Type B pancreatic cell (in vitro differentiated cells): ENCODE measurements around the gene BRD7. TPM values are rescaled to one million over a fixed set of nuclear protein-coding genes. Genes with fewer than 3 reads are reported as not detected.

Experiments
- DNase-seq: peaks from one replicate; pipeline ENCODE4 v3.0.0; 2021; ENCODE audit warnings: mixed read lengths; ENCODE audit not compliant: unreplicated experiment; ENCODE audit errors: extremely low spot score
- H3K27ac Mint-ChIP-seq: 2 replicates; pipeline ENCODE4 v1.8.0; 2021; ENCODE audit warnings: mild to moderate bottlenecking, mixed read lengths
- H3K27me3 Mint-ChIP-seq: 2 replicates; pipeline ENCODE4 v1.8.0; 2021; ENCODE audit warnings: mixed read lengths
- H3K36me3 Mint-ChIP-seq: 2 replicates; pipeline ENCODE4 v1.8.0; 2021; ENCODE audit warnings: mixed read lengths
- H3K4me1 Mint-ChIP-seq: one replicate; pipeline ENCODE4 v1.8.0; 2021; ENCODE audit warnings: mixed read lengths; ENCODE audit not compliant: unreplicated experiment
- H3K4me3 Mint-ChIP-seq: 2 replicates; pipeline ENCODE4 v1.8.0; 2021; ENCODE audit warnings: mild to moderate bottlenecking, mixed read lengths
- H3K9me3 Mint-ChIP-seq: 2 replicates; pipeline ENCODE4 v1.8.0; 2021; ENCODE audit warnings: mixed read lengths
- total RNA-seq: library from RNA; stranded (reverse); gene quantifications from 2 replicates; pipeline ENCODE4 v1.2.1, GENCODE V29; 2021; ENCODE audit warnings: low replicate concordance
- TF ChIP-seq, protein P1 (sequence below): fragments of 200-600 bp; sonication (generic); conservative IDR thresholded peaks from 2 replicates; pipeline ENCODE4 v1.5.0; 2021; ENCODE audit warnings: antibody characterized with exemption, mild to moderate bottlenecking

The BRD7 gene
- total RNA-seq, 1 donor from 2014 or later = 98.2 TPM

DNA sequence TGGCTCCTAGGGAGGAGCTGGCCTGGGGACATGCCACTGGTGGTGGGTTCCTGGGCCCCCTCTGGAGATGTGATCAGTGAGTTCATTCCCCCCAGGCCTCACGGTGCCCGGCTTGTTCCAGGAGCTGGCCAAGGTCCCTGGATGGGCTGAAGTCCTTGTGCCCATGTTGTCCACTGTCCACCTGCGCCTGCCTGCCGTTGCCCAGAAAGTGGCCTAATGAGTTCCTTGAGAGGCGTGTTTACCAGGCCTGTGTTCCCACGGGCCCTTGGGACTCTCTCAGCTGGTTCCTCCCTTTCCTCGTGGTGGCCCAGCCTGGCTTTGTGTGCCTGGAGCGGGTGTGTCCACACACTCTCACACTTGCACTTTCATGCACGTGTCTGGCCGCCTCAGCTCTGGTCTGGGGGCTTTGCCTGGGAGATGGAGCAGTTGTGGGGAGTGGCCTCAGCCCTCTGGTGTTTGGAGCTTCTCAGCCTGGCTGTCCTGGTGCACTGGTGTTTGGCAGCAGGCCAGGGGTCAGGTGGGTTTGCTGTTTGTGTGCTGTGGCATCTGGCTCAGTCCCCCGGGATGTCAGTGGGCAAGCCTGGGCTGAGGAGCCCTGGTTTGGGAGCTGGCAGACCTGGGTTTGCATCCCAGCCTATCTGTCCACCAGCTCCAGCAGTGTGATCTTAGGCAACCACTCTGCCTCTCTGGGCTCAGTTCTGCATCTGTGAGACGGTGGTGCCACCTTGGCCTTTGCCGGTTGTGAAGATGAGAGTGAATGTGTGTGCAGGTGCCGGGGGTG lies 84.5 kb downstream of the BRD7 start:
- peaks cover 6% of the 10 kb centered on the region for H3K4me1 Mint-ChIP-seq
- H3K36me3 Mint-ChIP-seq = no peaks in the 10 kb centered on the region
- TF ChIP-seq, protein P1, sequence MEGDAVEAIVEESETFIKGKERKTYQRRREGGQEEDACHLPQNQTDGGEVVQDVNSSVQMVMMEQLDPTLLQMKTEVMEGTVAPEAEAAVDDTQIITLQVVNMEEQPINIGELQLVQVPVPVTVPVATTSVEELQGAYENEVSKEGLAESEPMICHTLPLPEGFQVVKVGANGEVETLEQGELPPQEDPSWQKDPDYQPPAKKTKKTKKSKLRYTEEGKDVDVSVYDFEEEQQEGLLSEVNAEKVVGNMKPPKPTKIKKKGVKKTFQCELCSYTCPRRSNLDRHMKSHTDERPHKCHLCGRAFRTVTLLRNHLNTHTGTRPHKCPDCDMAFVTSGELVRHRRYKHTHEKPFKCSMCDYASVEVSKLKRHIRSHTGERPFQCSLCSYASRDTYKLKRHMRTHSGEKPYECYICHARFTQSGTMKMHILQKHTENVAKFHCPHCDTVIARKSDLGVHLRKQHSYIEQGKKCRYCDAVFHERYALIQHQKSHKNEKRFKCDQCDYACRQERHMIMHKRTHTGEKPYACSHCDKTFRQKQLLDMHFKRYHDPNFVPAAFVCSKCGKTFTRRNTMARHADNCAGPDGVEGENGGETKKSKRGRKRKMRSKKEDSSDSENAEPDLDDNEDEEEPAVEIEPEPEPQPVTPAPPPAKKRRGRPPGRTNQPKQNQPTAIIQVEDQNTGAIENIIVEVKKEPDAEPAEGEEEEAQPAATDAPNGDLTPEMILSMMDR = no peak
- no peak overlapping the region for H3K4me3 Mint-ChIP-seq
- H3K9me3 Mint-ChIP-seq = no peaks in the 10 kb centered on the region
- no peak for DNase-seq
- H3K27ac Mint-ChIP-seq = no peak overlapping the region
- H3K27me3 Mint-ChIP-seq = no peaks in the 10 kb centered on the region

GRCh38 chr16:50282955-50283631 lies 85.7 kb downstream of the BRD7 start:
- no peaks in the 10 kb centered on the region for H3K27me3 Mint-ChIP-seq
- H3K36me3 Mint-ChIP-seq = no peaks in the 10 kb centered on the region
- DNase-seq = no peak
- TF ChIP-seq, protein P1 = no peak
- peaks cover 6% of the 10 kb centered on the region for H3K4me1 Mint-ChIP-seq
- H3K9me3 Mint-ChIP-seq = peaks cover 5% of the 10 kb centered on the region
- H3K27ac Mint-ChIP-seq = no peak overlapping the region
- no peak overlapping the region for H3K4me3 Mint-ChIP-seq

DNA sequence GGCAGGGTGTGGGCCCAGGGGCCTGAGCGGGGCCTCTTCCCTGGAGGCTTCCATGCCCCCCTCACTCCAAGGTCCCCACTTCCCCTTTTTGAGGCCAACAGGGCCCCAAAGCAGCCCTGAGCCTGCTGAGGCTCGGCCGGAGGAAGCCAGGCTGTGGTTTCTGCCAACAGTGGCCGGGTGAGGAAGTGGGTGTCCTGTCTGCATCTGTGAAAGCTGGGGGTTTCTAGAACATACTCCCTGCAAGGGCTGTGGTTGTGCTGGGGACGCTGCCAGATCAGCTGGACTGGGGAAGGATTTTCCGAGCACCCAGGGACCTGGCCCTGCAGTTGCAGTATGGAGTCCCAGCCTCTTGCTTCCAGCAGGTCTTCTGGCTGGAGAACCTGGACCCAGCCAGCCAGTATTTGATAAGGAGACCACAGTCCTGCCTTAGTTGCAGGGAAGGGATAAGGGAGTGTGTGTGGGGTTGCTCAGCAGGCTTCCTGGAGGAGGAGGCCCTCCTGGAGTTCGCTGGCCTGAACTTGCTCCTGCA lies 86.7 kb downstream of the BRD7 start:
- H3K4me3 Mint-ChIP-seq = no peak overlapping the region
- peaks cover 6% of the 10 kb centered on the region for H3K4me1 Mint-ChIP-seq
- TF ChIP-seq, protein P1 = no peak
- H3K9me3 Mint-ChIP-seq = peaks cover 5% of the 10 kb centered on the region
- no peak for DNase-seq
- H3K36me3 Mint-ChIP-seq = no peaks in the 10 kb centered on the region
- H3K27ac Mint-ChIP-seq = no peak overlapping the region
- H3K27me3 Mint-ChIP-seq = no peaks in the 10 kb centered on the region

DNA sequence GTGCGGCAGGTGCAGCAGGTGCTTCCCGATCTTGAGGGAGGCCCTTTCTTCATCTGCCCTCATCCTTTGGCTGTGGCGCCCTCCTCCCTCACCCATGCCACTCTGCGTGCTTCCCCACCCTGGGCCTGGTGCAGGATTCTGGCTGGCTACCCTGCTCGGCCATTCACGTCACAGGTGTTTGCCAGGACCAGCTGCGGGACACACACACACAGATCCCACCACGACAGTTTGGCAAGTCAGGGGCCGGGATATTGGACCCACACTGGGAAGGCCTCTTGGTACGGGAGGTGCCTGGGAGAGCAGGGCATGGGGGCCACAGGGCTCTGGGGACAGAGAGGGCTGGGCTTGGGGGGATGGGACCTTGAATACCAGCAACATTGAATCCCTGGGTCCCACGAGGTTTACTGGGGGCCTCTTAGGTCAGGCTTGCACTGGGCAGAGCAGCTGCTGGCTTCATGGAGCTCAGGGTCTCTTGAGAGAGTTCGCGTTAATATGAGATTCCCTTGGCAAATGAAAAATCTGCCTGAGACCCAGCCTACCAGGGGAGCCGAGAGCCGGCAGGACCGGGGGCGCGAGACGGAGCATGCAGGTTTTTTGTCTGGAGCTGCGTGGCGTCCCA lies 87.3 kb downstream of the BRD7 start:
- no peaks in the 10 kb centered on the region for H3K27me3 Mint-ChIP-seq
- no peak overlapping the region for H3K27ac Mint-ChIP-seq
- H3K9me3 Mint-ChIP-seq = peaks cover 5% of the 10 kb centered on the region
- H3K4me1 Mint-ChIP-seq = peaks cover 6% of the 10 kb centered on the region
- no peak for DNase-seq
- TF ChIP-seq, protein P1 = no peak
- no peak overlapping the region for H3K4me3 Mint-ChIP-seq
- no peaks in the 10 kb centered on the region for H3K36me3 Mint-ChIP-seq

DNA sequence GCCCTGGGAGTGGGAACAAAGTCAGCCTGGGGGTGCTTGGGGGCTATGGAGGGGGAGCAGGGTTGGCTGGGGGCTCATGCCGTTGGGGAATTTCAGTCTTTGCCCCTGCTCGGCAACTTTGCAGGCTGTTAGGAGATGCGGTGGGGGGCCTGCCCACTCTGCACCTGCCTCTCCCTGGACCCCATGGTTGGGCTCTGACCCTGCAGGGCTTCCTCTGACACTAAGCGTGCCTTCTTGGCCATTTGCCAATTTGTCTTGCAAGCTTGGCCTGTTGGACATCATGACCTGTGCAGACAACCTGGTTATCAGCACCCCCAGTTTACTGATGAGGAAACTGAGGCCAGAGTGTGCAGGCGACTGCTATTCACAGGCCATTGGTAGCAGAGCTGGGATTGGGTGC lies 87.9 kb downstream of the BRD7 start:
- Mint-ChIP-seq H3K4me1 (peaks cover 6% of the 10 kb centered on the region), H3K36me3 (no peaks in the 10 kb centered on the region), H3K4me3 (no peak overlapping the region), H3K27me3 (no peaks in the 10 kb centered on the region), H3K9me3 (peaks cover 5% of the 10 kb centered on the region), H3K27ac (no peak overlapping the region)
- TF ChIP-seq, protein P1 = no peak
- DNase-seq = no peak
